Hematopoietic multipotent progenitor cell (in vitro differentiated cells): Measurements from ENCODE around the gene OXCT1. TPM values are rescaled to one million over a fixed set of nuclear protein-coding genes. Genes with fewer than 3 reads are reported as not detected.
"Not testable (repeated sequence)": the region's sequence is repeated elsewhere in the genome, so short reads cannot be mapped to it uniquely, and the experiment has no call there.

ENCODE experiments used
- DNase-seq, 3 donors: peaks; one replicate each; pipeline ENCODE4 v3.0.0-alpha.2; 2011 to 2015; ENCODE audit warnings: low read depth in 2 of 3, low spot score in 2 of 3
- total RNA-seq: library from RNA; depleted of rRNA; stranded (reverse); fragments of >200 nt; gene quantifications from one replicate; pipeline ENCODE4 v1.2.3, GENCODE V29; 2012

The OXCT1 gene
- total RNA-seq, 1 donor: 9.7 TPM

- no peak for DNase-seq
Measured at GRCh38 chr5:41787265-41787664, 83.0 kb downstream of the OXCT1 start.

DNA sequence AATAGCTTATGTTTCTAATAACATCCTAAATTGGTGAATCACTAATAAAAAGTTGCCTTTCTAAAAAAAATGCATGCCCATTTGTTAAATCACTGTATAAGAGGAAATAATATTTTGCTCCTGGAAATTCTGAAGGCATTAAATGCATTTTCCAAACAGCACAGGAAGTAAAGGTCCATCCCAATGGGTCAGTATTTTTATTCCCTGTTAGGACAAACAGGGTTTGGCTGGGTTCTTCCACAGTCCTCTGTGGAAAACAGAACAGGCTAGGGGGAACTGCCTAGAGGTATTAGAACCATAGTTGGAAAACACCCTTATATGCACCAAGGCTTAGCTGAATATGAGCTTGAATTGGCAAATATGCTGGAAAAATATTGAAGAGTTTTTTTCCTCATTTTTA lies 85.2 kb downstream of the OXCT1 start:
- DNase-seq: no peak

GRCh38 chr5:41778410-41778809 lies 91.8 kb downstream of the OXCT1 start:
- no peak for DNase-seq

DNA sequence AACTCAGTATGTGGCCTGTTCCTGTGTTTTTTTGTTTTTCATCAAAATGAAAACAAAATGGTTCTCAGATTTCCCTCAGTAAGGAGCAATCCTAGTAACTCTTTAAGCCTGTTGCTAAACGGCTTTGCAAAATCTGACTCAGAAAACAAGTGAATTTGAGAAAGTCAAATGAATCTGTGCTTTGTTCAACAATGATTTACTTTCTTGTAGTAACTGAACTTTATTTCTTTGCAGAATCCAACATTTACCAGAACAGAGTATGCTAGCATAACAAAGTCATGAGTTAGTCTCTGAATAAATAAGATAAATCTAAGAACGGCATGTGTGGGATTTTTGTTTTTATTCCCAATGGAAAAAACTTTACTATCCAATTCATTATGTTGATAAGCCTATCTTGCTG lies 93.8 kb downstream of the OXCT1 start:
- no peak for DNase-seq

DNA sequence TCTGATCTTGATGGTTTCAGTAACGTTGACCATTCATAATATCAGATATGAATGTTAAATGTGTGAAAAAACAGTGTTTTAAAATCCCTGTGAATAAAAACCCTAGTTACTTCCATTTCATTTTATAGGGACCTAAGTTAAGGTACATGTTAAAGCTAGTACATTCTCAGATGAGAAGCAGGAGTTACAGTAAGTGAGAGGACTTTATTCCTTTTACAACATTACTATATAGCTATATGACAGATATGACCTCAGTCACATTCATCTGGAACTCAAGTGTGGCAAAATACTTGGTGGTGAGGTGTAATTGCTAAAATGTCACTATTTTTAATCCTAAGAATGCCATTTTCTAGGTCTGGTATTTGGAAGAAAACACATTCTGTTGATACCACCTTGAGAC lies 96.4 kb downstream of the OXCT1 start:
- no peak for DNase-seq

DNA sequence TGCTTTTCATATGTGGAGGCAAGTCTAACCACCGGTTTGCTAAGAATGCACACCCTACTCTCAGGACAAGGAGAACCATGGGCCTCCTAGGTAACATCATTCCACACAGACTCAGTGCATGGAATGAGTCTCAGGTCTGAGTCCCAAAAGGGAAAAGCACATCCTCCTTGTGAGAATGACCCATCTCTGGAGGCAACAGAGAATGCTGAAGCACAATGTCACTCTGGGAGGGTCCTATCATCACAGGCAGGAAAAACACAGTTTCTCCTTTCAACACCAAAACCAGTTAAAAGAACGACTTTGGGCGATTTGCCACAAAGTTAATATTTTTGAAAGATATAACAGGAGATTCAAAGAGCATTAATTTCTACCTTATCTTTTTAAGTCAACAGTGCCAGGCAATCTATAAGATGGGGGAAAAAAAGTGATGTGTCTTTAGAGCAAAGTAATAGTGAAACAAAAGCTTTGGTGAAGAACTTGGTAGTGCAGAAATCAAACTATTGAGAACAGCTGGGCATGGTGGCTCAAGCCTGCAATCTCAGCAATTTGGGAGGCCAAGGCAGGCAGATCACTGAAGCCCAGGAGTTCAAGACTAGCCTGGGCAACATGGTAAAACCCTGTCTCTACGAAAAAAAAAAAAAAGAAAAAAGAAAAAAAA lies 97.3 kb downstream of the OXCT1 start:
- DNase-seq: no peak

- no peak for DNase-seq
Measured at GRCh38 chr5:41772056-41772455, 98.2 kb downstream of the OXCT1 start.

DNA sequence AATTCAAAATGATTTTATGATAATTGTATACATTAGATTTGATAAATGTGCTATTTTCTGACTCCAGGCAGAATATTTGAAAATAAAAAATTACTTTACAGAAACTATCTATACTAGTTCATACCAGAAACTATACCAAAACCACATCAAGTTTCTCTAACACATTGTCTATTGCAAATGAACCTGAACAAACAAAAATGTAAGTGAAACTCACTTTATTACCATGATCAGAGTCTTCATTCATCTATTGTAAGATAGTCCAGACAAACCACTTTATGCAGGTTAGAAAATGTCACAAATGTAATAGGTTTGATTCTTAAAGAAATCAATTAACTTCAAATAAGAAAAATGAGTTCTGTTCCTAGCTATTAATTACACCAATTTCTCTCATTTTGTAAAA lies 99.4 kb downstream of the OXCT1 start:
- DNase-seq: no peak

DNA sequence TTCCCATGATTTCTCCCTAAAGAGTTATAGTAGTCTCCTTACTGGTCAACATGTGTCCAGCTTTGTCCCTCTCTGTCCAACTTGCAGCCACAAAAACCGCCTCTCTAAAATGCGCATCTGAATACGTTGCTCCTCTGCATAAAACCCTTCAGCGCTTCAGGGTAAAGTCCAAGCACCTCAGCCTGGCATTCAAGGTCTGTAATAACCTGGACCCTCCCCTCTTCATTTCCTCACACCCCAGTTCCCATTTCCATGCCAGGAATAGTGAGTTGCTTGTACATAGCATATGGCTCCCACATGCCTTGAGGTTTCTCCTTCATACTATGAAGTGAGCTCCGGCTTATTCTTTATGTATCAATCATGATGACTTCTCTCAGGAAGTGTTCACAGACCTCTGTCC lies 101.5 kb downstream of the OXCT1 start:
- DNase-seq: no peak

DNA sequence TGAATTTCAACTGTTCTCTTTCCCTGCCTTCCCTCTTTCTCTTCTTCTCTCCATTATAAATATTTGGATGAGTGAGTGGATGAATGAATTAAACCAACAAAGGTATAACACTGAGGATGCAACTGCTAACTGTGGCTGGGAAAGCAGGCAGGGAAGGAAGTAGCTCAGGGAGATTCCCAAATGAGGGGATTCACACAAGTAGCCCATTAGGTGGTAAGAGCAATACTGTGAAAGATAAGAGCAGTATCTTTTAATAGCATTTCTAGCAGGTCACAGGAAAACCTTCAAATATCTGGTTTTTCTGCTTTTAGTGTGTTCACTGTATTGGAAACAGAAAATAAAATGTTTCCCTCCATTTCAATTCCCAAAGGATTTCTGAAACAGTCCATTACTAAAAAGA lies 105.6 kb downstream of the OXCT1 start:
- DNase-seq: no peak

- no peak for DNase-seq
Measured at GRCh38 chr5:41763574-41763973, 106.7 kb downstream of the OXCT1 start.

- peak in 1 of 3 donors; percentile 62 for DNase-seq
Measured at GRCh38 chr5:41763081-41763480, 107.1 kb downstream of the OXCT1 start.

GRCh38 chr5:41762426-41762825 lies 107.8 kb downstream of the OXCT1 start:
- no peak for DNase-seq

DNA sequence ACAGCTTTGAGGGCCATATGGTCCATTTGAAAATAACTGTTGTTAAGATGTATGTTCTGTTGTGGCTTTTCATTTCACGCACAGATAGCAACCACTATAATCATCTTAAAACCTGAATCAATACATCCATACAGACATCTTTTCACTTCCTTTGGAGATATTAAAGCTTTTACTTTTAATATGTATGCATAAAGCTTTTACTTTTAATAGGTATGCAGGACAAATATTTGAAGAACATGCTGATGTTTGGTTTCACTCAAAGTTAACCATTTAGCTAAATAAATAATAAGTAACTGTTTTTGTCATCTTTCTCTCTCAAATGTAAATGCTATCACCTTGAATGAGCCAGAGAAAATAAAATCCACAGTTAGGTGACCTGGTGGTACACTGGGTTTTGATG lies 108.6 kb downstream of the OXCT1 start:
- no peak for DNase-seq

- no peak for DNase-seq
Measured at GRCh38 chr5:41755705-41756104, 114.5 kb downstream of the OXCT1 start.

DNA sequence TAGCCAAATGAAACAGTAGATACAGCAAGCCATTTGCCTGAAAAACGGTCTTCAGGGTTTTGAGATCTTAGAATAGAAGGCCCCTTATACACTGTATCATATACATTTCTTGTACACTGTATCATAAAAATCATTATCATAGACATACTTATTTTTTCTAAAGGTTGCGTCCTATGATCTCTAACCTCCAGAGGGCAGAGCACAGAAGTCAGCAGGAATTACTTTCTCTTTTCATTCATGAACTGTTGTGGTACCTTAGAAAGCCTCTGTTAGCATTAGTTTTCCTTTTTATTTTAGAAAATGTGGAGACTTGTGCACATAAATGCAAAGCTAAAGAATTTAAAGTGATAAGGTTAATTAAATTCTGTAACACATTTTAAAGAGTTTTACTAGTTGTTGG lies 115.4 kb downstream of the OXCT1 start:
- peak in 2 of 3 donors; percentile 26 to 64 for DNase-seq

- DNase-seq: no peak
Measured at GRCh38 chr5:41751867-41752266, 118.4 kb downstream of the OXCT1 start.

GRCh38 chr5:41748631-41749030 lies 121.6 kb downstream of the OXCT1 start:
- no peak for DNase-seq

- no peak for DNase-seq
Measured at GRCh38 chr5:41747708-41748107, 122.5 kb downstream of the OXCT1 start.

- no peak for DNase-seq
Measured at GRCh38 chr5:41747301-41747700, 122.9 kb downstream of the OXCT1 start.

DNA sequence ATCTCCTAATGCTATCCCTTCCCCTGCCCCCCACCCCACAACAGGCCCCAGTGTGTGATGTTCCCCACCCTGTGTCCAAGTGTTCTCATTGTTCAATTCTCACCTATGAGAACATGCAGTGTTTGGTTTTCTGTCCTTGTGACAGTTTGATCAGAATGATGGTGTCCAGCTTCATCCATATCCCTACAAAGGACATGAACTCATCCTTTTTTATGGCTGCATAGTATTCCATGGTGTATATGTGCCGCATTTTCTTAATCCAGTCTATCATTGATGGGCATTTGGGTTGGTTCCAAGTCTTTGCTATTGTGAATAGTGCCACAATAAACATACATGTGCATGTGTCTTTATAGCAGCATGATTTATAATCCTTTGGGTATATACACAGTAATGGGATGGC lies 127.6 kb downstream of the OXCT1 start:
- not testable (repeated sequence) for DNase-seq

- peak in 1 of 3 donors; percentile 25 for DNase-seq
Measured at GRCh38 chr5:41738710-41739354, 131.4 kb downstream of the OXCT1 start.

DNA sequence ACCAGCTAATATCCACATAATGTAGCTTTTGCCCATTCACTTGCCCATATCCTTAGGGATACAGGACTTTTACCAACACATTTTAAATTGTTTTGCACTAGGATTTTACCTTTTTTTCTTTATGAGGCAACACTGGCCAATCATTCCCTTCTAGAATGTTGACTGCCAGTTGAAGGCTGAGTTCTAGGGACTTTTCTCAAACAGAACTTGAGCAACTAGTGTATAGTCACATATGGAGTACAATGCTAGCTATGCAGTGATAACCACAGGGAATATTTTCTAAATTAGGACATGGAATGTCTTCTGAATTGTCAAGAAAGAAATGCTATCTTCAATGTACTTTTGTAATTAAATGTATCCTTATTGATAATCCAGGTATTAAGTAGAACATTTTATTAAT lies 133.6 kb downstream of the OXCT1 start:
- no peak for DNase-seq
